Muscle layer of duodenum (tissue), 2 donors: ENCODE results near the gene FRMD4B.
"Not testable (repeated sequence)": the region's sequence is repeated elsewhere in the genome, so short reads cannot be mapped to it uniquely, and the experiment has no call there.

ENCODE experiments used
- H3K27ac ChIP-seq: one replicate; pipeline ENCODE4 v1.7.0; 2013; ENCODE audit warnings: mild to moderate bottlenecking, low read length
- H3K27me3 ChIP-seq: one replicate; pipeline ENCODE4 v1.7.0; 2013; ENCODE audit warnings: low read depth, mild to moderate bottlenecking, control low read depth, low read length
- H3K36me3 ChIP-seq, 2 donors: one replicate each; pipeline ENCODE4 v1.7.0; 2013; ENCODE audit warnings: low read length in 2 of 2, control low read depth in 1 of 2, mild to moderate bottlenecking in 1 of 2; ENCODE audit not compliant: insufficient read depth in 2 of 2, control insufficient read depth in 1 of 2
- H3K4me1 ChIP-seq, 2 donors: one replicate each; pipeline ENCODE4 v1.7.0; 2013; ENCODE audit warnings: low read length in 2 of 2, mild to moderate bottlenecking in 2 of 2, control low read depth in 1 of 2, moderate library complexity in 1 of 2; ENCODE audit not compliant: insufficient read depth in 2 of 2, control insufficient read depth in 1 of 2
- H3K4me3 ChIP-seq, 2 donors: one replicate each; pipeline ENCODE4 v1.7.0; 2013; ENCODE audit warnings: low read length in 2 of 2, low read depth in 1 of 2, mild to moderate bottlenecking in 1 of 2
- H3K9me3 ChIP-seq, 2 donors: one replicate each; pipeline ENCODE4 v1.7.0; 2013; ENCODE audit warnings: low read length in 2 of 2, control low read depth in 1 of 2, mild to moderate bottlenecking in 1 of 2; ENCODE audit not compliant: control insufficient read depth in 1 of 2
- donor health status: healthy.

Gene FRMD4B

GRCh38 chr3:69236812-69237707 lies 148.8 kb downstream of the FRMD4B start:
- H3K27ac ChIP-seq = peak overlapping the region; percentile 33
- peaks cover 0 to 5% of the 10 kb centered on the region in 2 donors for H3K4me1 ChIP-seq
- H3K4me3 ChIP-seq = peak overlapping the region in 1 of 2 donors; percentile 53
- H3K27me3 ChIP-seq = no peaks in the 10 kb centered on the region
- no peaks in the 10 kb centered on the region for H3K36me3 ChIP-seq
- H3K9me3 ChIP-seq = no peaks in the 10 kb centered on the region

DNA sequence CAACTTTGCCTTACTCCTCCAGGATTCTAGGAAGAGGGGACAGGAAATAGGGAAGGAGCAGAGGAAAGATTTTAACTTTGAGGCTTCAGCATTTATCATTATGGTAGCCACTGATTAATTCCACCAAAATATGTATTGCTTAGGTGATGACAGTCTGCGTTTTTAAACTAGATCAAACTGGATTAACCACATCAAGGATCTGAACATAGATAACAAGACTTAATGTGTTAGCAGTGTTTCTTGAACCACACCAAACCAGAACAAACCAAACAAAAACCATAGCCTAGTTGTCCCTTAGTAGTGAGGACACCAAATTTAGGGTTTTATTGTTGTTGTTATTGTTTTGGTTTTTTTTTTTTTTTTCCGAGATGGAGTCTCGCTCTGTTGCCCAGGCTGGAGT lies 150.0 kb downstream of the FRMD4B start:
- Histone ChIP-seq H3K9me3 (no peaks in the 10 kb centered on the region), H3K27ac (no peak overlapping the region), H3K4me3 (no peak overlapping the region), H3K36me3 (no peaks in the 10 kb centered on the region), H3K27me3 (no peaks in the 10 kb centered on the region), H3K4me1 (peaks cover 0 to 5% of the 10 kb centered on the region in 2 donors)

DNA sequence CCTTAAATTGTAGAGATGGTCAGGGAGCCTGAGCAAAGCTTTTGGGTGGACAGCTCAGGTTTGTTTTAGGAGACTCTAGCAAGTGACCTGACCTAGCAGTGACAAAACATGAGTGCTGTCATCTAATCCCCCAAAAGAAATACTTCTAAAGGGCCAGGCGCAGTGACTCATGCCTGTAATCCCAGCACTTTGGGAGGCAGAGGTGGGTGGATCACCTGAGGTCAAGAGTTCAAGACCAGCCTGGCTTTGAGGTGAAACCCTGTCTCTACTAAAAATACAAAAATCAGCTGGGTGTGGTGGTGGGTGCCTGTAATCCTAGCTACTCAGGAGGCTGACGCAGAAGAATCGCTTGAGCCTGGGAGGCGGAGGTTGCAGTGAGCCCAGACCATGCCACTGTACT lies 150.7 kb downstream of the FRMD4B start:
- H3K9me3 ChIP-seq, H3K27me3 ChIP-seq, H3K36me3 ChIP-seq, H3K4me1 ChIP-seq, H3K4me3 ChIP-seq, H3K27ac ChIP-seq: not testable (repeated sequence)

DNA sequence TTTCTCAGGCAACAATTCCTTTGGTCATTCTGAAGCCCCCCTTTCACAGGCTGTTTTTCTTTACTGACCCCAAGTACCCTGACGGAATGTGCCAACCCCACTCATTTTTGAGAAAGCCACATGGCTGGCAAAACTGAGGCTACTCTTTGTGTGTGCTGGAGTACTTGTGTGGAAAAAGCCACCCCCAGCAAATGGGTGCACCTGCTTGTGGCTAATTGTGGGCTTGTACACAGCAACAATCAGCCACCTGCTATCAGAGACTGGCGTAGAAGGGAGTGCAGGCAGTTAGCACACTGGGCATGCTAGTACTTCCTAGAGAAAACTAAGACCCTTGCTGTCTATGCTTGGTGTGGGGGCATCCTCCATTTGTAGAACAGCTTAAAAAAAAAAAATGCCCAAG lies 153.4 kb downstream of the FRMD4B start:
- no peaks in the 10 kb centered on the region for H3K9me3 ChIP-seq
- no peak overlapping the region for H3K4me3 ChIP-seq
- H3K27ac ChIP-seq = no peak overlapping the region
- H3K36me3 ChIP-seq = no peaks in the 10 kb centered on the region
- no peaks in the 10 kb centered on the region for H3K27me3 ChIP-seq
- peaks cover 0 to 5% of the 10 kb centered on the region in 2 donors for H3K4me1 ChIP-seq

DNA sequence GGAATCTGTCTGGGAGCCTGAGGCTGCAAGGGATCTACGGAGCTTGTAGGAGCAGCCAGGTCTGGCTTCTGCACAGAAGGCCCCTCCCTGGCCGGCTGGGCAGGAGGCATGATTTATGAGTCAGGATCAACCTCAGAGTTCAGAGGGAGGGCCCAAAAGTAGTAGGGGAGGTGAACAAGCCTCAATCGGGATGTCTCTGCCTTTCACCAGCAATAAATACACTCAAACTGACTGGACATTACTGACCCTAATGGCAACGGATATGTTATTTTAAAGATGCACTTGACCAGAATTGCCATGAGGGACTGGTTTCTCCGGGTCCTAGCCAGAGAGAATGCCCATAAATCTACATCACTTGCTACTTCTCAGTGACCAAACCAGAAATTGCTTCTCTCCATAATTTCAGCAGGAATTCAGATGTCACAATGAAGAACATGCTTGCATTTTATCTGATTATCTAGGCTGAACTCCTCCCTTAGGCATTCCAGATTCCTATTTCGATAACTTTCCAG lies 153.9 kb downstream of the FRMD4B start:
- Histone ChIP-seq H3K4me1 (peaks cover 0 to 4% of the 10 kb centered on the region in 2 donors), H3K9me3 (no peaks in the 10 kb centered on the region), H3K4me3 (no peak overlapping the region), H3K36me3 (no peaks in the 10 kb centered on the region), H3K27me3 (no peaks in the 10 kb centered on the region), H3K27ac (no peak overlapping the region)

GRCh38 chr3:69226071-69226470 lies 159.8 kb downstream of the FRMD4B start:
- Histone ChIP-seq H3K4me1 (no peaks in the 10 kb centered on the region), H3K36me3 (no peaks in the 10 kb centered on the region), H3K4me3 (no peak overlapping the region), H3K27me3 (no peaks in the 10 kb centered on the region), H3K27ac (no peak overlapping the region), H3K9me3 (no peaks in the 10 kb centered on the region)

DNA sequence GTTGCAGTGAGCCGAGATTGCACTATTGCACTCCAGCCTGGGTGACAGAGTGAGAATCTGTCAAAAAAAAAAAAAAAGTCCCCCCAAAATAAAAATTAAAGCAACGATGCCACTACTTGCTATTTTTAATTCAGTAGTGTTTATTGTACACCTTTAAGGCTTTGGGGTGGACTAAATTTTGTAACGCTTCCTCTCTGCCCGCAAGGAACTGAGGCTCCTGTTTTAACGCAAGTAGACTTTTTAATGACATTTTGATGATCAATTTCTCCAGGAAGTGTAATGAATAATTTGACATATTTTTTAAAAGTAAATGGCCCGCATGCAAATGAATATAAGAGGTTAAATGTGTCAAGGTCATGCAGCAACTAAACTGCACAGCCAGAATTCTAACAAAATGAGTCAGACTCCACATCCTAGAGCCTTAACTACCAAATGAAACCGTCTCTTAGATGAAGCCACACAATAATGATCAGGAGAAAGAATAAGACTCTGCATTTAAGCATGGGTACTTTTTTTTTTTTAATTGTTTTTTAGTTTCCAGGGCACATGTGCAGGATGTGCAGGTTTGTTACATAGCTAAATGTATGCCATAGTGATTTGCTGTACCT lies 166.7 kb downstream of the FRMD4B start:
- Histone ChIP-seq H3K4me1 (no peaks in the 10 kb centered on the region), H3K4me3 (no peak overlapping the region), H3K27me3 (no peaks in the 10 kb centered on the region), H3K27ac (no peak overlapping the region), H3K9me3 (no peaks in the 10 kb centered on the region), H3K36me3 (peaks cover 0 to 9% of the 10 kb centered on the region in 2 donors)

GRCh38 chr3:69218079-69218478 lies 167.8 kb downstream of the FRMD4B start:
- no peak overlapping the region for H3K4me3 ChIP-seq
- no peak overlapping the region for H3K27ac ChIP-seq
- H3K9me3 ChIP-seq = no peaks in the 10 kb centered on the region
- no peaks in the 10 kb centered on the region for H3K4me1 ChIP-seq
- H3K36me3 ChIP-seq = peaks cover 0 to 12% of the 10 kb centered on the region in 2 donors
- no peaks in the 10 kb centered on the region for H3K27me3 ChIP-seq

DNA sequence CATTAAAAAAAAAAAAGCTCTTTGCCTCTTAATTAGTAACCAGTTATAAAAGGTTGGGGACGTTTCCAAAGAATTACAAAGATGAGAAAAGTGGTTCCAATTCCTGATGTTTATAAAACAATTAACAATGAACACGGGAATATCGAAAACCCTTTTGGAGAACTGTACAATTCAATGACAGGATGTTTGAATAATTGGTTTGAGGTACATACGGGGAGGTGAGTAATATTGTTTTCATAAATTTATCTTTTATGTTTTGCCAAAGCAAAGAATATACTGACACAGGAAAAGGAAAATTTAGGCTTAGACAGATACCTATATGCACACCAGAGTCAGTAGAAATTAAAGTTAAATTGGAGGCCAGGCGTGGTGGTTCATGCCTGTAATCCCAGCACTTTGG lies 168.9 kb downstream of the FRMD4B start:
- Histone ChIP-seq H3K27ac (no peak overlapping the region), H3K27me3 (no peaks in the 10 kb centered on the region), H3K36me3 (peaks cover 0 to 12% of the 10 kb centered on the region in 2 donors)

DNA sequence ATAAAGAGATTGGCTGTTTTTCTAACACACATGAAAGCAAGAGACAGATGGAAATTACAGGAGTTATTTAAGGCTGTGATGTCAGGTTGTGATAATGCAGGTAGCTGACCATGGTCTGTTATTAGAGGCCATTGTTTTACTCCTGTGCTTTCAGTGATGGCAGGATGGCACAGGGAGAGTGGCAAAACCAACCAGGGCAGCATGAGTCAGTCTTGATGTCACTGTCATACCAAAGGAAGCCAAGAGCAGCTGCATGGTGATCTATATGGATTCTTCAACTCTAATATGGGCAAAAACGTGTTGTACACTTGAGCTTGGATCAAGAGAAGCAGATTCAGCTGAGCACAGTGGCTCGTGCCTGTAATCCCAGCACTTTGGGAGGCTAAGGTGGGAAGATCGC lies 171.6 kb downstream of the FRMD4B start:
- Histone ChIP-seq H3K36me3 (peaks cover 0 to 8% of the 10 kb centered on the region in 2 donors), H3K9me3 (no peaks in the 10 kb centered on the region), H3K27me3 (no peaks in the 10 kb centered on the region), H3K27ac (no peak overlapping the region), H3K4me3 (no peak overlapping the region), H3K4me1 (no peaks in the 10 kb centered on the region)

More for the DNA sequence above, 168.9 kb downstream of the FRMD4B start:
- Histone ChIP-seq H3K4me1 (no peaks in the 10 kb centered on the region), H3K9me3 (no peaks in the 10 kb centered on the region), H3K4me3 (no peak overlapping the region)

DNA sequence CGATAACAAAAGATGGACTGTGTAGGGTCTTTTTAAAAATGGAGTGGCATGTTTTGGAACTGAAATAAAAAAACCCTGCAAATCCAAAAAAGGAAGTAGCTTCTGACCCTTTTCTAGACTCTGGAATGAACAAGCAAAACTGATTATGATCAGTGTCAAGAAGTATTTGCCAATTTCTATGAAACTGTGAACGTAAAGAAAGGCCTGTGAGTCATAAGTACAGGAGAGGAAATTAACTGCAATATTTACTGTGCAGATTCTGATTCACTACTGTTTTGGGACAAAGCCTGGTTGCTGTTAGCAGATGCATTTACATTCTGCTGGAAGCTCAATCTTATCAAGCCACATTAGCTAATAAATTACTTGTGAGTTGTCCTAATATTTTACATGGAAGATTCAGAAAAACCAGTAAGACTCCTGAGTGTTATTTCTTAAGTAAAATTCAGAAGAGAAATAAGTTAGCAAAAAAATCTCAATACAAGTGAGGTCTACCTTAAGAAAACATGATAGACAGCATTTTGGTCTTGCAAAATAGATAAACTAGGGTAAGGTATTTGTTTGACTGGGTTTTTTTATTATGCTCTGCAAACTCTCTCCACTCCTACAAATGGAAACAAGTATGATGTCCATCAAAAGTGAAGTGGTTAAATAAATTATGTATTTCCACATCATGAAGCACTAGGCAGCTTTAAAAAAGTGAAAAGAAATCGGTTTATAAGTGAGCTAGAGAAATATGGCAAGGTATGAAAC lies 173.3 kb downstream of the FRMD4B start:
- Histone ChIP-seq H3K27me3 (no peaks in the 10 kb centered on the region), H3K9me3 (no peaks in the 10 kb centered on the region), H3K4me1 (no peaks in the 10 kb centered on the region), H3K36me3 (peaks cover 0 to 8% of the 10 kb centered on the region in 2 donors), H3K4me3 (no peak overlapping the region), H3K27ac (no peak overlapping the region)
